GM12872 (cell line): Measurements from ENCODE around the gene KLRD1.

Experiments used
- TF ChIP-seq, protein P1 (sequence below): IDR thresholded peaks from 3 replicates; pipeline ENCODE4 v1.5.1; 2011; ENCODE audit warnings: low read depth, mild to moderate bottlenecking, low read length, moderate library complexity; ENCODE audit not compliant: insufficient read depth

Gene KLRD1, protein sequence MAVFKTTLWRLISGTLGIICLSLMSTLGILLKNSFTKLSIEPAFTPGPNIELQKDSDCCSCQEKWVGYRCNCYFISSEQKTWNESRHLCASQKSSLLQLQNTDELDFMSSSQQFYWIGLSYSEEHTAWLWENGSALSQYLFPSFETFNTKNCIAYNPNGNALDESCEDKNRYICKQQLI

DNA sequence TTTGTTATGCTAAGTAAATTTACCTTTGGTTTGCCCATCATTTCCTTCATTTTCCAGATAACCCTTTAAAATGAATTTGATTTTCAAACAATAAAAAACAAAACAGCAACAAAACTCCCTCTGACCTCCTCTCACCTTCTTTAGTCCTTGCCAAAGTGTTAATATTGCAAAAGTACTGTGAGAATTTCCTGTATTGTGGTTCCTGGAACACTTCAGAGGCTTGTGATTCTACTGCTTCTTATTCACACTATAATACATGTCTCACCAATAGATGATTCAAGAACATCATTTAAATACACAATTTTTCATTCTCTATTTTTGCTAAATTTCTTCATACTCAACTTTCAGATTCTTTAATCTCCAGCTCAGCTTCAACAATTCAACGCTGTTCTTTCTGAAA lies at the start of gene KLRD1:
Gene KLRD1, plus strand, starts transcription at position 241 of the 400 bp plus-strand sequence. CDS start 208 bp downstream, outside the sequence.
- TF ChIP-seq, protein P1, sequence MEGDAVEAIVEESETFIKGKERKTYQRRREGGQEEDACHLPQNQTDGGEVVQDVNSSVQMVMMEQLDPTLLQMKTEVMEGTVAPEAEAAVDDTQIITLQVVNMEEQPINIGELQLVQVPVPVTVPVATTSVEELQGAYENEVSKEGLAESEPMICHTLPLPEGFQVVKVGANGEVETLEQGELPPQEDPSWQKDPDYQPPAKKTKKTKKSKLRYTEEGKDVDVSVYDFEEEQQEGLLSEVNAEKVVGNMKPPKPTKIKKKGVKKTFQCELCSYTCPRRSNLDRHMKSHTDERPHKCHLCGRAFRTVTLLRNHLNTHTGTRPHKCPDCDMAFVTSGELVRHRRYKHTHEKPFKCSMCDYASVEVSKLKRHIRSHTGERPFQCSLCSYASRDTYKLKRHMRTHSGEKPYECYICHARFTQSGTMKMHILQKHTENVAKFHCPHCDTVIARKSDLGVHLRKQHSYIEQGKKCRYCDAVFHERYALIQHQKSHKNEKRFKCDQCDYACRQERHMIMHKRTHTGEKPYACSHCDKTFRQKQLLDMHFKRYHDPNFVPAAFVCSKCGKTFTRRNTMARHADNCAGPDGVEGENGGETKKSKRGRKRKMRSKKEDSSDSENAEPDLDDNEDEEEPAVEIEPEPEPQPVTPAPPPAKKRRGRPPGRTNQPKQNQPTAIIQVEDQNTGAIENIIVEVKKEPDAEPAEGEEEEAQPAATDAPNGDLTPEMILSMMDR = no peak

DNA sequence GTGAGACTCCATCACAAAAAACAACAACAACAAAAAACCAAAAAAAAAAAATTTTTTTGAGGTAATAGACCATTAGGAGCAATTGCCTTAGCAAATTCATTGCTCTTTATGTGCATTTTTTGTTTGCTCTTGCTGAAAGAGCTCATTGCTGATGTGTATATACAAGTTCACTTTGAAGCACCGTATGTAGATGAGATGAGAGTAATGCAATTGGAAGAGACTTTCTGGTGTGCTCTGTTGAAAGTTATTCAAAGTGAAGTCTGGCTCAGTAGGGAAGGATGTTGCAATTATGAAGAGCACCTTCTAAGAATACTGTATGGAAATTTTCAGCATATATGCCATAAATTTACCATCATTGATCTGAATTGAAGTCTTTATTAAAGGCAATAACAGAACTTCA lies 46.7 kb upstream of the KLRD1 start:
- TF ChIP-seq, protein P1 = no peak

DNA sequence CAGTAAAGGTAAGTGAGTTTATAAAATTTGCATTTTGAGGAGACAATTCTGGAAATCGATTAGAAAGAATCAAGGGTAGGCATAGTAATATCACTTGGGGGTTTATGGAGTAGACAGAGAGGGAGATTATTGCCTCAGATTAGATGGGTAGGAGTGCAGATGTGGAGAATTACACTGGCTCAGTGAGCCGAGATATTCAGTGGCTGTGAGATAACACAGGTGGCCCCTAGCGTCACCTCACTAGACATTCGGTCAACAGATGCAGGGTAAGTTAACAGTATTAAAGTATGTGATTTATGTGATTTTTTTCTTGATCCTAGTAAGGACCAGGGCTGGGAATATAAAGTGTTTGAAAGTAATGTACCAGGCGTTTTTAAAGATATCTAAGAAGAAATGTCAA lies 39.6 kb upstream of the KLRD1 start:
- TF ChIP-seq, protein P1 = no peak

GRCh38 chr12:10272467-10272866 lies 35.2 kb upstream of the KLRD1 start:
- TF ChIP-seq, protein P1 = no peak

DNA sequence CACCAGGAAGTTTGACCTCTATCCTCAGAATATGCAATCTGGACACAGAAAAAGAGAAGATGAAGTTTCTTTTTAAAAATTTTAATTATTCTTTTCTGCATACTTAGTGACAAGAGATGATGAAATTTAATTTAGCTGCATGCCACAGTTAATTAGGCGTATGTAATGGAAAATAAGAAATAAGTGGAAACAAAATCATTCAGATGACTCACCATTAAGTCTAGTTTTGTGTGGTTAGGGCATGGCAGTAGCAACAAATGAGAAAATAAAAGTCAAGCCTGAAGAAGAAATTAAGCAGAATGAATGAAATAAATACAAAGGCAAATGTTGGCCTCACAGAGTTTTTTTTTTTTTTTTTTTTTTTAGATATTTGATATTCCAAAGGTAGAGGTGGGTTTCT lies 30.9 kb upstream of the KLRD1 start:
- TF ChIP-seq, protein P1 = no peak

GRCh38 chr12:10278104-10278503 lies 29.6 kb upstream of the KLRD1 start:
- TF ChIP-seq, protein P1 = no peak

- TF ChIP-seq, protein P1 = no peak
These were observed 27.7 kb upstream of the KLRD1 start for GRCh38 chr12:10279937-10280336.

DNA sequence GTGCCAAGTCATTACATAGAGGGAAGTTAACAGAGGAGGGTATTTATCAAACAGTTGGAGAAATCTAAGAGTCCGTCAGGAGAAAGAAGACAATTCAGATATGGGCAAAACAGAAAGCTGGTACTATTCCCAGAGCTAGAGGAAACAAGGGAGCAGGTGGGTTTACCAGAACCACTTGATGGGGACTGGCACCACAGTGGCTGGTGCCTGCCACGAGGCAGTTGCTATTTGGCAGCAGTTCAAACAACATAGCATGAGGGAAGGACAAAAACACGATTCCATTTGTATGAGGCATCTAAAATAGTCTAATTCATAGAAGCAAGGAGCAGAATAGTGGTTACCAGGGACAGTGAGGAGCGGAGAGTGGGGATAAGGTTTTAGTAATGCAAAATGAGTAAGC lies 24.6 kb upstream of the KLRD1 start:
- TF ChIP-seq, protein P1 = no peak
